ENCODE results near the gene C19orf73.

- TF ChIP-seq ARNTL (CRISPR knock-in tag; IDR thresholded peaks at IDR 0.05; ENCODE audit: borderline replicate concordance, low read depth) (no peak), RARB (CRISPR knock-in tag; IDR thresholded peaks at IDR 0.05) (no peak), GLIS3 (CRISPR knock-in tag; IDR thresholded peaks at IDR 0.05) (no peak), TOX (CRISPR knock-in tag; IDR thresholded peaks at IDR 0.05; ENCODE audit: borderline replicate concordance) (no peak), BACH2 (CRISPR knock-in tag; IDR thresholded peaks at IDR 0.05; ENCODE audit: borderline replicate concordance) (no peak), PATZ1 (CRISPR knock-in tag; IDR thresholded peaks at IDR 0.05; ENCODE audit: borderline replicate concordance) (no peak), ZNF8 (CRISPR knock-in tag; IDR thresholded peaks at IDR 0.05) (no peak), CSDC2 (CRISPR knock-in tag; IDR thresholded peaks at IDR 0.05) (no peak), ZC3H10 (CRISPR knock-in tag; IDR thresholded peaks at IDR 0.05) (no peak), ZFP30 (CRISPR knock-in tag; IDR thresholded peaks at IDR 0.05) (no peak), ESRRG (CRISPR knock-in tag; IDR thresholded peaks at IDR 0.05) (no peak), ISL1 (CRISPR knock-in tag; IDR thresholded peaks at IDR 0.05) (no peak)
Measured at GRCh38 chr19:49157445-49158224, 38.7 kb upstream of the C19orf73 start, which contains the start of gene TRPM4.
